Hematopoietic multipotent progenitor cell treated with erythropoietin and hydrocortisone succinate and interleukin-3 and kit ligand, for 8 days (in vitro differentiated cells): ENCODE measurements around the gene SBK2.
"Not testable (repeated sequence)": the region's sequence is repeated elsewhere in the genome, so short reads cannot be mapped to it uniquely, and the experiment has no call there.

Experiments used
- DNase-seq: peaks from one replicate; pipeline ENCODE4 v3.0.0-alpha.2; 2015

The SBK2 gene, protein sequence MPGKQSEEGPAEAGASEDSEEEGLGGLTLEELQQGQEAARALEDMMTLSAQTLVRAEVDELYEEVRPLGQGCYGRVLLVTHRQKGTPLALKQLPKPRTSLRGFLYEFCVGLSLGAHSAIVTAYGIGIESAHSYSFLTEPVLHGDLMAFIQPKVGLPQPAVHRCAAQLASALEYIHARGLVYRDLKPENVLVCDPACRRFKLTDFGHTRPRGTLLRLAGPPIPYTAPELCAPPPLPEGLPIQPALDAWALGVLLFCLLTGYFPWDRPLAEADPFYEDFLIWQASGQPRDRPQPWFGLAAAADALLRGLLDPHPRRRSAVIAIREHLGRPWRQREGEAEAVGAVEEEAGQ

DNA sequence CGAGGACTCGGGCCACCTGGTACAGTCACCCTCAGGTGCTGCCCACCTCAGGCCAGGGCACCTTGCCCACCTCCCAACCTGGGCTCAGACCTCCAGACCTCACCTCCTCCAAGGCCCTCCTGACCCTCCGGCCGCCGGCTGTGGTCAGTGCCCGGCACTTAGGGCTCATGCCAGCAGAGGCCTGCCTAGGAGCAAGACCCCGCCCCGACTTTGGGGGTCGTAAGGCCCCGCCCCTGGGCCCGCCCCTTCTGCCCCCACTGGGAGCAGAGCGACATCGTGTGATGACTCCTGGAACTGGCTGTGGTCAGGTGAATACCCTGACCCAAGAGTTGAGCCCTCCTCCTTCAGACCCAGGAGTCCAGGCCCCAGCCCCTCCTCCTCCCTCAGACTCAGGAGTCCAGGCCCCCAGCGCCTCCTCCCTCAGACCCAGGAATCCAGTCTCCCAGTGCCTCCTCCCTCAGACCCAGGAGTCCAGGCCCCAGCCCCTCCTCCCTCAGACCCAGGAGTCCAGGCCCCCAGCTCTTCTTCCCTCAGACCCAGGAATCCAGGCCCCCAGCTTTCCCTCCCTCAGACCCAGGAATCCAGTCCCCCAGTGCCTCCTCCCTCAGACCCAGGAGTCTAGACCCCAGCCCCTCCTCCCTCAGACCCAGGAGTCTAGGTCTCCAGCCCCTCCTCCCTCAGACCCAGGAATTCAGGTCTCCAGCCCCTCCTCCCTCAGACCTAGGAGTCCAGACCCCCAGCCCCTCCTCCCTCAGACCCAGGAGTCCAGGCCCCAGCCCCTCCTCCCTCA is at the start of gene SBK2:
Gene SBK2, minus strand, starts transcription at position 183 of the 790 bp plus-strand sequence. CDS start 839 bp downstream, outside the sequence.
- no peak for DNase-seq

DNA sequence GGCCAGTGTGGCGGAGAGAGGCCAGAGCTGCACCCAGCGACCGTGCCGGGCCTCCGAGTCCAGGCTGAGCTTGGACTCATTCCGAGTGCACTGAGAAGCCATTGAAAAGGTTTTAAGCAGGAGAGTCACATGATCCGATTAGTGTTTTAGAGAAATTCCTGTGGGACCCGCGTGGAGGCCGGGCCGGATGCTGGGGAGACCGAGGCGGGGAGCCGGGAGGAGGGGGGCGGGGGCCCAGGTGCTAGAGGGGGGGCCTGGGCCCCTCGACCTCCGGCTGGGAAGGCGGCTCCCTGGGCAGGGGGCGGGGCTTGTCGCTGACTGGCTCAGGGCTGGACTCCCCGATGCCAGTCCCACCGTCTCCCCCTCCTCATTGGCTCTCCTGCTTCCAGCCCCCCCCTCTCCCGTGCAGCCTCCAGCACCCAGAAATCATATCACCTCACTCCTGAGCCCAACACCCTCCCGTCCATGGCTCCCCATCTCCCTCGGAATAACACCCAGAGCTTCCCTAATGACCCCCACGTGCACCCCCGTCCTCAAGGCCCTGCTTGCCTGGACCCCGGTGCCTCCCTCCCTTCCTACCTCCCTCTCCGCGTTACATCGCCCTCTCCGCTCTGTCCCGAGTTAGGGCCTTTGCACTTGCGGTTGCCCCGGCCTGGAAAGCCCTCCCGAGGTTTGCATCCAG is 48.9 kb upstream of the SBK2 start:
- DNase-seq = no peak

DNA sequence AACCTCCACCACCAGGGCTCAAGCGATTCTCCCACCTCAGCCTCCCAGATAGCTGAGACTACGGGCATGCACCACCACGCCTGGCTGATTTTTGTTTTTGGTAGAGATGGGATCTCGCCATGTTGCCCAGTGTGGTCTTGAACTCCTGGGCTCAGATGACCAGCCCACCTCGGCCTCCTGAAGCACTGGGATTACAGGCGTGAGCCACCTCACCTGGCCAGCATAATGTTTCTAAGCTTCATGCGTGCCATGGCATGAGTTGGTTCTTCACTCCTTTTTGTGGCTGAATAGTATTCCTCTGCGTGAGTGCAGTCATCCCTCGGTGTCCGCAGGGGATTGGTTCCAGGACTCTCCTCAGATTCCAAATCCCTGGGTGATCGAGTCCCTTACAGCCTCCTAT is 47.9 kb upstream of the SBK2 start:
- no peak for DNase-seq

DNA sequence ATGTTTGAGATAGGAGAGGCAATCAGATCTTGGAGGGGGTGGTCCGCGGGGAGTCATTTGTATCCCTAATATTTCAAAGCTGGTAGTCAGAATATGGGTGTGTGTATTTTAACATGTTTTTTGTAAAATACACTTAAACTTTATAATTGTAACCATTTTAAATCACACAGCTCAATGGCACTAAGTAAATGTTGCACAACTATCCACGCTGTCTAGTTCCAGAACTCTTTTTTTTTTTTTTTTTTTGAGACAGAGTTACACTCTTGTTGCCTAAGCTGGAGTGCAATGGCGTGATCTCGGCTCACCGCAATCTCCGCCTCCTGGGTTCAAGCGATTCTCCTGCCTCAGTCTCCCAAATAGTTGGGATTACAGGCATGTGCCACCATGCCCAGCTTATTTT is 47.0 kb upstream of the SBK2 start:
- not testable (repeated sequence) for DNase-seq

DNA sequence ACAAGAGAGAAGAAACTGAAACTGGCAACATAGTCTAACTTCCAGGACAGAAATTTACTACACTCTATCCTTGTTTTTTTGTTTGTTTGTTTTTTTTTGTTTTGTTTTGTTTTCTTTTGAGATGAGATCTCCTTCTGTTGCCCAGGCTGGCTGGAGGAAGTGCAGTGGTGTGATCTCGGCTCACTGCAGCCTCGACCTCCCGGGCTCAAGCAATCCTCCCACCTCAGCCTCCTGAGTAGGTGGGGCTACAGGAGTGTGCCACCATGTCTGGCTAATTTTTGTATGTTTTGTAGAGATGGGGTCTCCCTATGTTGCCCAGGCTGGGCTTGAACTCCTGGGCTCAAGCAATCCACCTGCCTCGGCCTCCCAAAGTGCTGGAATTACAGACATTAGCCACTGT is 45.4 kb upstream of the SBK2 start:
- not testable (repeated sequence) for DNase-seq

DNA sequence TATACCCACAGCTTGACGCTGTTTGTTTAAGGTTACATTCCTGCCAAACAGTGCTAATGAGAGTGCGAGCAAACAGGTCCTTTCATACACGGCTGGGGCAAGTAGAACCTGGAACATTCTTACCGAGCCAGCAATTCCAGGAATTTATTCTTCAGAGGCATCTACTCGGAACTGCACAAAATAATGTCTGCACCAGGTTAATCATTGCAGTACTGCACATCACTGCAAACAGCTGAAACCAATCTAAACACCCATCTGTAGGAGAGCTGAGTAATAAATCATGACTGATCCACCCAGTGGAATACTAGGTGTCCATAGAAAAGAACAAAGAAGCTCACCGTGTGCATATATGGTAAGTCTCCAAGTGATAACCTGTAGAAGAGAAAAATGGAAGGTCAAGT is 44.9 kb upstream of the SBK2 start:
- no peak for DNase-seq

DNA sequence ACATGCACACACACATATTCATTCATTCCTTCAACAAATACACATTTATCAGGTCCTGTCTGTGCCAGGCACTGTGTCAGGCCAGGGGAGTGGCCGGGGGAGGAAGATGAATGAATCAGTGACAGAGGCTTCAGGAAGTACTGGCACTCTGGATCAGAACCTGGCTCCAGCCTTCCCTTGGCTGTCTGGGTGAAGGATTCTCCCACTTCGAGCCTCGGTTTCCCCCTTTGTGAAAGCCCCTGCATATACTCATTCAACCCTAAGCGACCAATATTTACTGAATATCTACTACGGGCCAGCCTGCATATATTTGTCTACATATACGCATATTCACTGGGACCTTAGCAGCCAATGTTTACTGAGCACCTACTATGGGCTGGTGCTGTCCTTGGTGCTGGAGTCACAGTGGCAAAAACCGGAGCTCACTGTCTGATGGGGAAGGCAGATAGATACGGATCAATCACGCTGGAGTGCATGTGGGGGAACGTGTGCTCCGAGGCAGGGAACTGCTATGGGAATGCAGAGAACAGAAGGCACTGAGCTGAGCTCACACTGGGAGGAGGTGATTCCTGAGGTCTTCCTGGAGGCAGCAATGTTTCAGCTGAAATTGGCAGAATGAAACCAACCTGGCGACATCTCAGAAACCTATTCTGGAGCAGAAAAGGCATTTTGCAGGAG is 44.4 kb upstream of the SBK2 start:
- peak; percentile 57 for DNase-seq

DNA sequence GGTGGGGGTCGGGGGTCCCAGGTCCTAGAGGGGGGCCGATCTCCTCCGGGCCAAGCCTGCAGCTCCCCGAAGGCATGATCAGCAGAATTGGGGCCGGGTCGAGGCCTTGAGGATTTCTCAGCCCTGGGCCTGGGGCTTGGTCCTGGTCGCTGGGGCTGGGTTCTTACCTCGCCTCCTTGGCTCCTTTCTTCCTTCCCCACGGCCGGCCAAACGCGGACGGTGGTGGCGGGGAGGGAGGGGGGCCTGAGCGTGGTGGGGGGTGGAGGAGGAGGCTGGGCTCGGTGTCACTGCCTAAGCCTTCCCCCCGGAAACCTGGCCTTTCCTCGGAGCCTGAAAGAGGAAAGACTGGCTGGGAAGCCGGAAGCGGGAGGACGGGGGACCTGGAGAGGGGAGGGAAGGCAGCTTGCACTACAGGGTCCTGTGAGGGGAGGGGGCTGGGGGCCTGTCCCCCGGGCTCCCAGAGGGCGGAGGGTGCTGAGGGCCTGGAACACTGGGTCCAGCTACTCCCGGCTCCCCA is 43.8 kb upstream of the SBK2 start, which contains the start of gene ZNF579:
Gene ZNF579, minus strand, starts transcription at position 221 of the 517 bp plus-strand sequence. CDS start 1,209 bp downstream, outside the sequence.
- peak; percentile 83 for DNase-seq

DNA sequence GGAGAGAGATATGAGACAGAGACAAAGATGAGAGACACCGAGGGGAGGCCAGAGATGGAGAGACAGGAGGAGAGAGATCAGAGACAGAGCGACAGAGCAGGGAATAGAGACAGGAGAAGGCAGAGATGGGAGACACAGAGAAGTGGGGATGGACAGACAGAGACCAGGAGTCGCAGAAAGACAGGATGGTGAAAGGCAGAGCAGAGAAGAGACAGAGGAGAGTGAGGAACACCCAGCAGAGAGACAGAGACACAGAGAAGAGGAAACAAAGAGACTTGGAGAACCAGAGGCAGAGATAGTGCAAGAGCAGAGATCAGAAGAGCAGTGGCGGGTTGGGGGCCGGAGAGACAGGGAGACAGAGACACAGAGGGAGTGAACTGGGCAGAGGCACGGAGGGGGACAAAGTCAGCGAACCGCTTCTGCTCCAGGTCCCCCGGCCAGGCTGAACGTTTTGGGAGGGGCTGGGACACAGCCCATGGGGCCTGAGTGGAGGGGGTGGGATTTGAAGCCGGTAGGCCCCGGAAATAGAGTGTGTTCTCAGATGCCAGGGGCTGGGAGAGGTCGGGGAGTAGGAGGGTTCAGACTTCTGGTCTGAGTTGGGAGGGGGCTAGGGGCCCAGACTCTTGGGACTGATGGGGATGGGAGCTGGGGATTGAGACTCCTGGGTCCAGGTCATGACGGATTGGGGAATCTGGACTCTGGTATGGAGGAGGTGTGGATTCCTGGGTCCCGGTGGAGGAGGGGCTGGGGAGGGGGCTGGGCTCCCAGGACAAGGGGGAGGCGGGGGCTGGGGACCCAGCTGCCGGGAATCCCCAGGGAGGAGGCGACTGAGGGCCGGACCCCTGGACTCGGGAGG is 43.1 kb upstream of the SBK2 start:
- no peak for DNase-seq

DNA sequence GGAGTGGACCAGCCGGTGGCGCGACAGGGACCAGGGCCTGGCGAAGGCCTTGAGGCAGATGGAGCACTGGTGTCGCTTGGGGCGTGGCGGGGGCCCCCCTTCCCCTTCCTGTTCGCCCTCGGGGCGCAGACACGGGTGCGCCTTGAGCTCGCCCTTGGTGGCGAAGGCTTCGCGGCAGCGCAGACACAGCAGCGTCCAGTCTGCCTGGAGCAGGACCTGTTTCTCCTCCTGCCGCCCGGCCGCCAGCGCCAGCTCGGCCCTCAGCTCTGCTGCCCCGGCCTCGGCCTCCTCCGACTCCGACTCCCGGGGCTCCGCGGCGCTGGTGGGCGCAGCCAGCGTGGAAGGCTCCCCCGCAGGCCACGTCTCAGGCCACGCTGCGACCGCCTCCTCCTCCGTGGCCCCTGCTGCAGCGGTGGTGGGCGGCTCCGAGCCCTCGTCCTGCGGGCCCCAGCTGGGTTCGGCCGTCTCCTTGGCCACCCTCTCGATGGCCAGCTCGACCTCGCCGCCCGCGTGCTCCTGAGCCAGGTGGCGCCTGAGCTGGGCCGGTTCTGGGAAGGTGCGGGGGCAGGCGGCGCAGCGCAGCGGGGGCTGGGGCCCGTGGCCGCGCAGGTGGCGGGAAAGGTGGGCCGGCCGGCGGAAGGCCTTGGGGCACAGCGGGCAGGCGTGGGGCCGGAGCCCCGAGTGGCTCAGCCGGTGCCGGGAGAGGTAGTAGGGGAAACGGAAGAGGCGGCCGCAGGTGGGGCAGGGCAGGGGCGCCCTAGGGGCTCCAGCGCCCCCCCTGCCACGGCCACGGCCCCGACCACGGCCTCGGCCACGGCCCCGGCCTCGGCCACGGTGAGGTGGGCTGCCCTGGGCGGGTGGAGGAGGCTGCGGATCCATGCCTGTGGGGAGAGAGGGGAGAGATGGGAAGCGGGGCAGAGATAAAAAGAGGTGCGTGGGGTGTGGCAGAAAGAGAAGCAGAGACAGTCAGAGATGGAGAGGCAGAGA is 42.1 kb upstream of the SBK2 start:
- no peak for DNase-seq

DNA sequence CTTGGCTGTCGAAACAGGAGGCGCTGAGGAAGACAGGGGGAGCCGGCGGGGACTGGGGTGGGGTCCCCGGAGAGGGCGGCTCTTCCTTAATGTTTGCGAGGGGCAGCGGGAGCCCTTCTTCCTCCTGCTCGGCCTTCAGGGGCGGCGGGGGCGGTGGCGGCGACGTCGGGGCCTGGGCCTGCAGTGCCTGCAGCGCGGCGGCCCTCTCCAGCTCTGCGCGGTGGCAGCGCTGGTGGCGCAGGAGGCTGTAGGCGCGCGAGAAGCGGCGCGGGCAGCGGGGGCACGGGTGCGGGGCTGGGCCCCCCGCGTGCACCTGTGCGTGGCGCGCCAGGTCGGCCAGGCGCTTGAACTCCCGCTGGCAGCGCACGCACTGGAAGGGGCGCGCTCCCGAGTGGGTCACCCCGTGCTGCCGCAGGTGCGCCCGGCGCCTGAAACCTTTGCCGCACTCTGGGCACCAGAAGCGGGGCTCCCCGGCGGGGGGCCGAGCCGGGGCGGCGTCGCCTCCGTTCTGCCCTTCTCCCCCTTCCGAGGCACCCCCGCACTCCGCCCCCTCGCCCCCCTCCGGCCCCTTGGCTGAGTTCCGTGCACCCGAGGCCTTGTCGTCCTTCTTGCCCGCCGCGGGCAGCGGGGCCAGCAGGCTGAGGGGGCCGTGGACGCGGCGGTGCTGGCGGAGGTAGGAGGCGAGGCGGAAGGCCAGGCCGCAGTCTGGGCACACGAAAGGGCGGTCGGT is 41.3 kb upstream of the SBK2 start:
- no peak for DNase-seq

DNA sequence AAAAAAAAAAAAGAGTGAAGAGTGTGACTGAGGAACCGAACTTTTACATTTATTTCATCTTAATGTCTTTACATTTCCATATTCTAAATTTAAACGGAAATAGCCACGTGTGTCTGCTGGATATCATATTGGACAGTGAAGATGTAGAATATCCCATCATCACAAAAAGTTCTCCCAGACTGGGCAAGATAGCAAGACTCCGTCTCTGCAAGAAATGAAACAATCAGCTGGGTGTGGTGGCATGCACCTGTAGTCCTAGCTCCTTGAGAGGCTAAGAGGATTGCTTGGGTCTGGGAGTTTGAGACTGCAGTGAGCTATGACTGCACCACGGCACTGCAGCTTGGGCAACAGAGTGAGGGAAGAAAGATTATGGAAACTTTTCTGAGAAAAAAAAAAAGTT is 39.8 kb upstream of the SBK2 start:
- no peak for DNase-seq

DNA sequence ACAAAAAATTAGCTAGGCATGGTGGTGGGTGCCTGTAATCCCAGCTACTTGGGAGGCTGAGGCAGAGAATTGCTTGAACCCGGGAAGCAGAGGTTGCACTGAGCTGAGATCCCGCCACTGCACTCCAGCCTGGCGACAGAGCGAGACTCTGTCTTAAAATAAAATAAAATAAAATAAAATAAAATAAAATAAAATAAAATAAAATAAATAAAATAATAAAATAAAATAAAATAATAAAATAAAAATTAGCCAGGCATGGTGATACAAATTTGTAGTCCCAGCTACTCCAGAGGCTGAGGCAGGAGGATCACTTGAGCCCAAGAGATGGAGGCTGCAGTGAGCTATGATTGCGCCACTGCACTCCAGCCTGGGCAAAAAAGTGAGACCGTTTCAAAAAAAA is 37.0 kb upstream of the SBK2 start:
- not testable (repeated sequence) for DNase-seq

DNA sequence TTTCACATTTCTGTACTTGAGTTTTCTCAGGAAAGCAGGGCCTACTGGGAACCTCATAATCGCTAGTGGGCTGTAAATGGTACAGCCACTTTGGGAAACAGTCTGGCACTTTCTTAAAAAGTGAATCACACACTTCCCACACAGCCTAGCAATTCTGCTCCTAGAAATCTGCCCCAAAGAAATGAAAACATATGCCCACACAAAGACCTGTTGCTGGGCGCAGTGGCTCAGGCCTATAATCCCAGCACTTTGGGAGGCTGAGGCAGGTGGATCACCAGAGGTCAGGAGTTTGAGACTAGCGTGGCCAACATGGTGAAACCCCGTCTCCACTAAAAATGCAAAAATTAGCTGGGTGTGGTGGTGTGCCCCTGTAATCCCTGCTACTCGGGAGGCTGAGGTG is 32.5 kb upstream of the SBK2 start:
- DNase-seq = not testable (repeated sequence)

DNA sequence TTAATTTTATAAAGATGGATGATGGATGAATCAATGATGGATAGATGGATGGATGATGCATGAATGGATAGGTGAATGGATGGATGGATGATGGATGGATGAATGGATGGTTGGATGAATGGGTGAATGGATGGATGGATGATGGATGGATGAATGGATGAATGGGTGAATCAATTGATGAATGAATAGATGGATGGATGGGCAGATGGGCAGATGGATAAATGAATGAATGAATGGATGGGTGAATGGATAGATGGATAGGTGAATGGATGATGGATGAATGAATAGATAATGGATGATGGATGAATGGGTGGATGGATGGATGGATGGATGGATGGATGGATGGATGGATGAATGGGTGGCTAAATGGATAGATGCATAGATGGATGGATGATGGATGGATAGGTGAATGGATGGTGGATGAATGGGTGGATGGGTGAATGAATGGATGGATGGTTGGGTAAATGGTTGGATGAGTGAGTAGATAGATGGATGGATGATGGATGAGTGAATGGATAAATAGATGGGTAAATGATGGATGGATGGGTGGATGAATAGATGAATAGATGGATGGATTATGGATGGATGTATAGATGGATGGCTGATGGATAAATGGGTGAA is 30.9 kb upstream of the SBK2 start:
- DNase-seq = no peak

DNA sequence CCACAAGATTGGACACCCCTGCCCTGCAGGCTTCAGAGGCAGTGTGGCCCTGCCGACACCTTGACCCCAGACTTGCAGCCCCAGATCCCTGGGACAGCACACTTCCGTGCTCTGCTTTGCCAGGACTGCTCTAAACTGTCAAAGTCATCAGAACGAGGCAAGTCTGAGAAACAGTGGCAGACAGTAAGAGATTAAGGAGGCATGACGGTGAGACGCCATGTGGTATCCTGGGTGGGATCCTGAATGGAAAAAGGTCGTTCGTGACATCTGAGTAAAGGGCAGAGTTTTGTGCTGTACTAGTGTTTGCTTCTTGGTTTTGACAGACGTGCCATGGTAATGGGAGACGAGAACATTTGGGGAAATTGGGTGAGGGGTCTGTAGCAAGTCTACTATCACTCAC is 29.9 kb upstream of the SBK2 start:
- no peak for DNase-seq

DNA sequence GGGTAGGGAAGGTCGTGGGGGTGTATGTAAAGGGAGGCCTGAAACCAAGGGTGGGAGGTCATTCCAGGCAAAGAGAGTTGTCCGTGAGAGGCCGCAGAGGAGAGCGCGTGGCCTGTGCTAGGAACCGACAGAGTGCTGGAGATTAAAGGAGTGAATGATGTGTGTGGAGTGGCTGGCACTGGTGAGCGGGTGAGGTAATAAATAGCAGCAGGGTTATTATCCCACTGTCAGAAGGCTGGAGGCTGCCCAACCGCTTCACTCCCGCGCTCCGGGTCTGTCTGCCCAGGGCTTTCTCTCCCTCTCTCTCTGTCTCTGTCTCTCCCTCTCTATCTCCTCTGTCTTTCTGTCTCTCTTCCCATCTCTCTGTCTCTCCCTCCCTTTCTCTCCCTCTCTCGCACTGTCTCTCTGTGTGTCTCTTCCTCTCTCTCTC is 26.3 kb upstream of the SBK2 start:
- no peak for DNase-seq

DNA sequence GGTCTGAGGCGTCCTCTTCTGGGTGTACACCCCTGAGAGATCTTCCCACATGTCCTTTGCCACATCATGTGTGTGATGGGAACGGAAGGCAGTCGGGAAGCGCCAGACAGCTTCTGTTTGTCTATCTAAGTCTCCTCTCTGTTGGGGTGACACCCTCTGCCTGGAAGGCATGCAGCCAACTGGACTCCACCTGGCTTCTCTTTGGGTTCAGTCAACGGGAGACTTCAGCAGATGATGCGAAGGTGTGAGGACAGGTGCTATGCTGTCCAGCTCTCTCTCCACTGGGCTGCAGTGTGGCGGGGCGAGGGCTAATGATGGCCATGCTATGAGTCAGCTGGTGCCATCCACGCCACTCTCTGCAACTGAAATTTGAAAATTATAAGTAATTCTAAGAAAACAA is 22.8 kb upstream of the SBK2 start:
- DNase-seq = no peak

DNA sequence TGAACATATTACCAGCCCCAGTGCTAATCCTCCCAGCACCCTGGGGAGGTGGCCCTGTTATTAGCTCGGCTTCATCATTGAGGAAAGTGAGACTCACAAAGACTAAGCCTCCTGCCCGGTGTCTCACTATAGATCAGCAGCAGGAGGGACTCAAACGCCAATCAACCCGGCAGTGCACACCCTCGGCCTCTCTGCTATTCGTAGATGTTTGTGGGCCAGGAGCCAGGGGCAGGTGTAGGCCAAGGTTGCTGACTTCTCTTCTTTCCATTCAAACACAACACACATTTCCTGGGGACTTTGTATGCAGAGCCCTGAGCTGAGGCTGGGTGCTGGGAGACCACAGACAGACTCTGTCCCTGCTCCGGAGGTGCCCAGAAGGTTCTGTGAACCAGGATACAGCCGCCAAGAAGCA is 17.8 kb upstream of the SBK2 start:
- no peak for DNase-seq
